T-cell (primary cell): ENCODE results near the gene GKN2. TPM values are rescaled to one million over a fixed set of nuclear protein-coding genes. Genes with fewer than 3 reads are reported as not detected.
A peak's percentile ranks its signal among the peaks of the same experiment; 100 is the strongest.

Experiments
- ATAC-seq, 4 experiments: fragments of 200-7000 bp in 3 of 4; fragments of 150-1000 bp in 1 of 4; cut with Tn5 transposase; replicated peaks in 1 of 4; 1 replicate in 3 of 4; 2 replicates in 1 of 4; pipeline ENCODE4 v1.10.0; 2021; ENCODE audit warnings: moderate library complexity in 3 of 4, mild to moderate bottlenecking in 2 of 4, moderate number of reproducible peaks in 1 of 4
- CTCF ChIA-PET, 2 donors: fragments of 300-600 bp; sonication (Branson Sonifier 250); formaldehyde crosslinking; loops; one replicate each; lab custom pipeline; 2022; ENCODE audit warnings: antibody characterized with exemption in 2 of 2; lab: Charles Lee
- POLR2A ChIA-PET, 2 donors: fragments of 300-600 bp; sonication (Branson Sonifier 250); formaldehyde crosslinking; loops; one replicate each; lab custom pipeline; 2022; ENCODE audit warnings: antibody characterized with exemption in 2 of 2; lab: Charles Lee
- DNase-seq, 35 experiments: peaks; one replicate each; pipeline versions ENCODE4 v3.0.0 to v3.0.0-alpha.2; 2013 to 2023
- H3K27ac ChIP-seq: one replicate; pipeline ENCODE4 v1.5.1; 2013; ENCODE audit warnings: low read length
- H3K27me3 ChIP-seq, 2 experiments: replicated peaks in 1 of 2; 1 replicate in 1 of 2; 2 replicates in 1 of 2; pipeline versions ENCODE4 v1.6.1 to v1.7.0; 2013; ENCODE audit warnings: low read length in 1 of 2, mixed read lengths in 1 of 2; ENCODE audit not compliant: control insufficient read depth in 2 of 2, insufficient read depth in 2 of 2; ENCODE audit errors: extremely low read depth in 1 of 2
- H3K36me3 ChIP-seq, 2 donors: 1 replicate in 1 of 2; 2 replicates in 1 of 2; pipeline versions ENCODE4 v1.6.1 to v1.7.0; 2013; ENCODE audit warnings: low read length in 1 of 2; ENCODE audit not compliant: control insufficient read depth in 2 of 2, insufficient read depth in 1 of 2; ENCODE audit errors: extremely low read depth in 1 of 2
- H3K4me1 ChIP-seq, 2 experiments: 1 replicate in 1 of 2; 2 replicates in 1 of 2; pipeline versions ENCODE4 v1.6.1 to v1.7.0; 2013; ENCODE audit warnings: low read length in 2 of 2, mixed read lengths in 1 of 2; ENCODE audit not compliant: insufficient read depth in 2 of 2, control insufficient read depth in 1 of 2; ENCODE audit errors: extremely low read depth in 1 of 2
- H3K4me3 ChIP-seq, 2 donors: 1 replicate in 1 of 2; 2 replicates in 1 of 2; pipeline versions ENCODE4 v1.5.1 to v1.7.0; 2013; ENCODE audit warnings: mild to moderate bottlenecking in 2 of 2, low read length in 1 of 2, moderate library complexity in 1 of 2; ENCODE audit not compliant: control insufficient read depth in 1 of 2; ENCODE audit errors: extremely low read depth in 1 of 2
- H3K9me3 ChIP-seq: 2 replicates; pipeline ENCODE4 v1.7.0; 2013
- H3K27ac Mint-ChIP-seq, 2 donors: one replicate each; pipeline ENCODE4 v1.8.0; 2020 to 2021; ENCODE audit warnings: mild to moderate bottlenecking in 2 of 2, mixed read lengths in 2 of 2
- H3K27me3 Mint-ChIP-seq, 2 donors: one replicate each; pipeline ENCODE4 v1.8.0; 2021 to 2022; ENCODE audit warnings: mixed read lengths in 2 of 2
- H3K36me3 Mint-ChIP-seq: one replicate; pipeline ENCODE4 v1.8.0; 2021; ENCODE audit warnings: mixed read lengths
- H3K4me1 Mint-ChIP-seq, 3 donors: one replicate each; pipeline ENCODE4 v1.8.0; 2020 to 2022; ENCODE audit warnings: mixed read lengths in 3 of 3, mild to moderate bottlenecking in 1 of 3
- H3K4me3 Mint-ChIP-seq, 3 donors: one replicate each; pipeline ENCODE4 v1.8.0; 2020 to 2022; ENCODE audit warnings: mild to moderate bottlenecking in 3 of 3, mixed read lengths in 3 of 3, moderate library complexity in 3 of 3
- H3K9me3 Mint-ChIP-seq, 3 donors: one replicate each; pipeline ENCODE4 v1.8.0; 2020 to 2022; ENCODE audit warnings: mixed read lengths in 3 of 3
- WGBS: methylation state at CpG from one replicate; pipeline ENCODE4 v1.1.5; 2013; ENCODE audit warnings: missing lambda C conversion rate; ENCODE audit not compliant: insufficient coverage; 5-methylcytosine and 5-hydroxymethylcytosine counted together
- total RNA-seq, 35 experiments: library from RNA in 6 of 35; stranded (reverse) in 6 of 35; fragments of 120-200 nt in 1 of 35; gene quantifications; one replicate each; pipeline versions ENCODE4 v1.2.1 to v1.2.4 and lab custom pipeline; 2013 to 2026

Gene GKN2
- total RNA-seq, 5 donors from 2014 or later (not counting 1 experiment from before 2014, with no cell fraction given), result not detected

GRCh38 chr2:68951899-68952298 lies 794 bp downstream of the GKN2 start:
- DNase-seq, result no peak
- ATAC-seq, result no peak
- no peaks in the 10 kb centered on the region for H3K36me3 ChIP-seq
- H3K4me1 Mint-ChIP-seq, result no peaks in the 10 kb centered on the region
- H3K4me1 ChIP-seq, result no peaks in the 10 kb centered on the region
- no peaks in the 10 kb centered on the region for H3K36me3 Mint-ChIP-seq
- H3K27ac ChIP-seq, result no peak overlapping the region
- peaks cover 9 to 11% of the 10 kb centered on the region in 2 donors for H3K27me3 Mint-ChIP-seq
- no peaks in the 10 kb centered on the region for H3K9me3 ChIP-seq
- H3K4me3 Mint-ChIP-seq, result no peak overlapping the region
- POLR2A ChIA-PET, result no interaction called here
- no CpG with 5 or more reads among the region's 4 CpGs for WGBS
- no peaks in the 10 kb centered on the region for H3K27me3 ChIP-seq
- CTCF ChIA-PET, result interaction anchor here in 1 of 2 donors (1.5 kb wide), 1 partner anchor 9 kb away, joined by 4 read pairs; no protein-coding TSS in a partner anchor
- H3K27ac Mint-ChIP-seq, result no peak overlapping the region
- no peak overlapping the region for H3K4me3 ChIP-seq
- H3K9me3 Mint-ChIP-seq, result peaks cover 0 to 5% (median 4%) of the 10 kb centered on the region in 3 donors

- H3K36me3 ChIP-seq, result no peaks in the 10 kb centered on the region
- WGBS, result no CpG with 5 or more reads among the region's 1 CpG
- H3K4me1 ChIP-seq, result peaks cover 0 to under 1% of the 10 kb centered on the region in 2 experiments
- Mint-ChIP-seq H3K9me3 (peaks cover 0 to 5% (median 0%) of the 10 kb centered on the region in 3 donors), H3K27ac (no peak overlapping the region), H3K36me3 (no peaks in the 10 kb centered on the region), H3K4me3 (no peak overlapping the region), H3K27me3 (peaks cover 16 to 19% of the 10 kb centered on the region in 2 donors), H3K4me1 (peaks cover under 1 to 1% (median 1%) of the 10 kb centered on the region in 3 donors)
- ATAC-seq, result no peak
- no peak for DNase-seq
- ChIA-PET CTCF (interaction anchor here in 1 of 2 donors (0.6 kb wide), 1 partner anchor 486 kb away, joined by 3 read pairs; no protein-coding TSS in a partner anchor), POLR2A (no interaction called here)
- H3K27ac ChIP-seq, result no peak overlapping the region
- H3K27me3 ChIP-seq, result peaks cover 0 to 8% of the 10 kb centered on the region in 2 experiments
- H3K9me3 ChIP-seq, result no peaks in the 10 kb centered on the region
- no peak overlapping the region for H3K4me3 ChIP-seq
These were observed 4.0 kb downstream of the GKN2 start for GRCh38 chr2:68948710-68949109.

GRCh38 chr2:68946117-68946516 lies 6.6 kb downstream of the GKN2 start:
- H3K4me1 Mint-ChIP-seq, result peaks cover 3 to 7% (median 4%) of the 10 kb centered on the region in 3 donors
- ATAC-seq, result no peak
- H3K36me3 ChIP-seq, result no peaks in the 10 kb centered on the region
- no peak overlapping the region for H3K27ac ChIP-seq
- no peak for DNase-seq
- H3K4me3 Mint-ChIP-seq, result no peak overlapping the region
- no peak overlapping the region for H3K27ac Mint-ChIP-seq
- H3K36me3 Mint-ChIP-seq, result no peaks in the 10 kb centered on the region
- peaks cover 0 to 5% (median 0%) of the 10 kb centered on the region in 3 donors for H3K9me3 Mint-ChIP-seq
- H3K9me3 ChIP-seq, result no peaks in the 10 kb centered on the region
- ChIA-PET POLR2A (no interaction called here), CTCF (no interaction called here)
- H3K27me3 ChIP-seq, result peaks cover 0 to 11% of the 10 kb centered on the region in 2 experiments
- no CpG with 5 or more reads among the region's 3 CpGs for WGBS
- H3K4me3 ChIP-seq, result no peak overlapping the region
- H3K27me3 Mint-ChIP-seq, result peaks cover 30 to 40% of the 10 kb centered on the region in 2 donors
- H3K4me1 ChIP-seq, result peaks cover 0 to 4% of the 10 kb centered on the region in 2 experiments

- ATAC-seq (peak in 3 of 4 experiments; percentile 60 to 74 (median 65)), DNase-seq (peak in 32 of 35 experiments; percentile 2 to 76 (median 36))
- Histone ChIP-seq H3K4me1 (peaks cover 0 to 4% of the 10 kb centered on the region in 2 experiments), H3K4me3 (no peak overlapping the region), H3K9me3 (no peaks in the 10 kb centered on the region), H3K27me3 (peaks cover 0 to 11% of the 10 kb centered on the region in 2 experiments), H3K27ac (no peak overlapping the region), H3K36me3 (no peaks in the 10 kb centered on the region)
- peaks cover 0 to 5% (median 0%) of the 10 kb centered on the region in 3 donors for H3K9me3 Mint-ChIP-seq
- H3K27me3 Mint-ChIP-seq, result peaks cover 36 to 39% of the 10 kb centered on the region in 2 donors
- no peak overlapping the region for H3K4me3 Mint-ChIP-seq
- no peak overlapping the region for H3K27ac Mint-ChIP-seq
- POLR2A ChIA-PET, result no interaction called here
- H3K36me3 Mint-ChIP-seq, result no peaks in the 10 kb centered on the region
- peaks cover 3 to 7% (median 4%) of the 10 kb centered on the region in 3 donors for H3K4me1 Mint-ChIP-seq
- 43% methylated on average over 22 of the region's 27 CpGs for WGBS
- CTCF ChIA-PET, result interaction anchor here (0.7 to 1.8 kb wide), 13 partner anchors 8 to 480 kb away, joined by 3 to 6 read pairs (median 3); no protein-coding TSS in a partner anchor
These were observed 8.8 kb downstream of the GKN2 start for GRCh38 chr2:68943581-68944568.

- CTCF ChIA-PET, result interaction anchor here (0.6 to 1.8 kb wide), 10 partner anchors 8 to 1754 kb away, joined by 3 to 6 read pairs (median 4); no protein-coding TSS in a partner anchor
- Mint-ChIP-seq H3K27ac (no peak overlapping the region), H3K27me3 (peaks cover 35 to 37% of the 10 kb centered on the region in 2 donors)
These were observed 9.9 kb downstream of the GKN2 start for GRCh38 chr2:68942827-68943226.

GRCh38 chr2:68940369-68940768 lies 12.3 kb downstream of the GKN2 start:
- no peak for ATAC-seq
- POLR2A ChIA-PET, result no interaction called here
- CTCF ChIA-PET, result interaction anchor here (0.6 to 0.7 kb wide), 2 partner anchors 25 to 582 kb away, joined by 3 to 7 read pairs; no protein-coding TSS in a partner anchor
- Histone ChIP-seq H3K4me1 (peaks cover 0 to 4% of the 10 kb centered on the region in 2 experiments), H3K9me3 (no peaks in the 10 kb centered on the region), H3K27me3 (peaks cover 0 to 23% of the 10 kb centered on the region in 2 experiments), H3K36me3 (no peaks in the 10 kb centered on the region), H3K4me3 (no peak overlapping the region), H3K27ac (no peak overlapping the region)
- Mint-ChIP-seq H3K9me3 (no peaks in the 10 kb centered on the region), H3K36me3 (no peaks in the 10 kb centered on the region), H3K27ac (no peak overlapping the region), H3K4me3 (no peak overlapping the region), H3K27me3 (peaks cover 25 to 31% of the 10 kb centered on the region in 2 donors), H3K4me1 (peaks cover 3 to 7% (median 4%) of the 10 kb centered on the region in 3 donors)
- no CpG with 5 or more reads among the region's 1 CpG for WGBS
- DNase-seq, result no peak

More at GRCh38 chr2:68942827-68943226, 9.9 kb downstream of the GKN2 start:
- H3K4me3 Mint-ChIP-seq, result no peak overlapping the region
- no peaks in the 10 kb centered on the region for H3K36me3 Mint-ChIP-seq
- Histone ChIP-seq H3K4me3 (no peak overlapping the region), H3K9me3 (no peaks in the 10 kb centered on the region), H3K27ac (no peak overlapping the region), H3K4me1 (peaks cover 0 to 4% of the 10 kb centered on the region in 2 experiments), H3K27me3 (peaks cover 0 to 11% of the 10 kb centered on the region in 2 experiments), H3K36me3 (no peaks in the 10 kb centered on the region)
- H3K9me3 Mint-ChIP-seq, result peaks cover 0 to 5% (median 0%) of the 10 kb centered on the region in 3 donors
- H3K4me1 Mint-ChIP-seq, result peaks cover 3 to 7% (median 4%) of the 10 kb centered on the region in 3 donors
- DNase-seq (no peak), ATAC-seq (no peak)
- POLR2A ChIA-PET, result interaction anchor here in 1 of 2 donors (0.5 kb wide), 1 partner anchor 401 kb away, joined by 24 read pairs; no protein-coding TSS in a partner anchor
